HCT116 (cell line): Measurements from ENCODE around the gene UVRAG.

Source experiments
- CEBPB ChIP-seq: IDR thresholded peaks from 2 replicates; pipeline ENCODE4 v1.6.1; 2012; ENCODE audit warnings: low read depth
- CTCF ChIP-seq, 3 experiments: fragments of 200-600 bp in 1 of 3; sonication (generic) in 1 of 3; IDR thresholded peaks in 2 of 3; conservative IDR thresholded peaks in 1 of 3; 2 replicates each; pipeline ENCODE4 v1.5.1; 2012 to 2017; ENCODE audit warnings: low read depth in 2 of 3, low read length in 2 of 3, antibody characterized with exemption in 1 of 3, borderline replicate concordance in 1 of 3, control low read depth in 1 of 3, mild to moderate bottlenecking in 1 of 3, mixed read lengths in 1 of 3, mixed run types in 1 of 3, moderate library complexity in 1 of 3; ENCODE audit not compliant: insufficient read depth in 1 of 3
- EGR1 ChIP-seq: IDR thresholded peaks from 2 replicates; pipeline ENCODE4 v1.6.1; 2012; ENCODE audit warnings: low read depth
- EZH2 ChIP-seq: fragments of 200-600 bp; sonication (generic); IDR thresholded peaks from 2 replicates; pipeline ENCODE4 v1.6.1; 2017; ENCODE audit warnings: antibody characterized with exemption, mixed run types
- EZH2phosphoT487 ChIP-seq: fragments of 200-600 bp; IDR thresholded peaks from 2 replicates; pipeline ENCODE4 v1.6.1; 2018; ENCODE audit warnings: antibody characterized with exemption, borderline replicate concordance
- JUND ChIP-seq: IDR thresholded peaks from 2 replicates; pipeline ENCODE4 v1.6.1; 2012
- MAX ChIP-seq: IDR thresholded peaks from 2 replicates; pipeline ENCODE4 v1.6.1; 2012
- POLR2A ChIP-seq: IDR thresholded peaks from 2 replicates; pipeline ENCODE4 v1.7.0; 2011; ENCODE audit warnings: borderline replicate concordance; ENCODE audit not compliant: insufficient read depth, insufficient read length; ENCODE audit errors: extremely low read depth
- REST ChIP-seq: IDR thresholded peaks from 2 replicates; pipeline ENCODE4 v1.6.1; 2012; ENCODE audit warnings: low read depth
- ZBTB33 ChIP-seq: IDR thresholded peaks from 2 replicates; pipeline ENCODE4 v1.6.1; 2011; ENCODE audit warnings: mild to moderate bottlenecking, low read length, moderate library complexity; ENCODE audit not compliant: insufficient replicate concordance; ENCODE audit errors: extremely low read depth
- ZNF274 ChIP-seq: fragments of 200-500 bp; sonication (Bioruptor generic); IDR thresholded peaks from 2 replicates; pipeline ENCODE4 v1.6.1; 2014; ENCODE audit warnings: mild to moderate bottlenecking, low read depth, low read length, inconsistent platforms

GRCh38 chr11:75964071-75964470 lies 149.1 kb downstream of the UVRAG start:
- TF ChIP-seq EZH2 = no peak
- no peak for TF ChIP-seq CTCF (IDR thresholded peaks at IDR 0.05 in 2 of 3, conservative IDR thresholded peaks at IDR 0.05 in 1 of 3; ENCODE audit: borderline replicate concordance in 1 of 3, insufficient read depth in 1 of 3, low read depth in 2 of 3, low read length in 2 of 3)
- no peak for TF ChIP-seq POLR2A
- no peak for TF ChIP-seq ZNF274
- no peak for TF ChIP-seq CEBPB
- TF ChIP-seq EGR1 = no peak
- no peak for TF ChIP-seq JUND
- no peak for TF ChIP-seq ZBTB33
- TF ChIP-seq MAX = no peak
- no peak for TF ChIP-seq EZH2phosphoT487
- no peak for TF ChIP-seq REST
